K562 (cell line): Measurements from ENCODE around the gene NPAS3. TPM values are rescaled to one million over a fixed set of nuclear protein-coding genes. Genes with fewer than 3 reads are reported as not detected.

Experiments used
- ATAC-seq: fragments of 200-7000 bp; cut with Tn5 transposase; 3 replicates; pipeline ENCODE4 v1.9.1; 2020; ENCODE audit warnings: moderate library complexity
- BruUV-seq: library from RNA; stranded (reverse); fragments of 400-500 nt; replicated peaks from 2 replicates; lab custom pipeline; 2021; lab: Mats Ljungman, UMichigan
- CTCF ChIA-PET: fragments of 300-600 bp; formaldehyde crosslinking; extraction: SDS; loops from one replicate; lab custom pipeline; 2021; ENCODE audit warnings: low intra/inter-chr PET ratio; lab: Yijun Ruan, JAX
- POLR2A ChIA-PET: fragments of 300-600, 350-650 bp; sonication (Branson Sonifier 250); formaldehyde crosslinking; extraction: SDS; loops from one replicate; lab custom pipeline; 2021; ENCODE audit warnings: antibody characterized with exemption, inconsistent platforms; lab: Yijun Ruan, JAX
- DNase-seq, 4 experiments: peaks; one replicate each; pipeline versions ENCODE4 v3.0.0 to v3.0.0-alpha.2; 2011 to 2018; ENCODE audit warnings: low spot score in 3 of 4, mixed read lengths in 3 of 4; ENCODE audit errors: extremely low read depth in 1 of 4
- FAIRE-seq: peaks from 2 replicates; lab custom pipeline; 2011; peaks lifted over from hg19 to GRCh38; lab: Jason Lieb, UNC
- H2AFZ ChIP-seq: 2 replicates; pipeline ENCODE4 v1.6.0; 2011; ENCODE audit warnings: low read depth, low read length, control low read depth, inconsistent platforms
- H3K27ac ChIP-seq: fragments of 200-600 bp; 3 replicates; pipeline ENCODE4 v1.8.0; 2011; ENCODE audit warnings: low read depth, mild to moderate bottlenecking, control low read depth, inconsistent platforms, low read length, moderate library complexity, mixed read lengths; ENCODE audit errors: extremely low read depth
- H3K27me3 ChIP-seq, 2 experiments: fragments of 300-600 bp in 1 of 2; 2 replicates in 1 of 2; 3 replicates in 1 of 2; pipeline versions ENCODE4 v1.6.0 to v1.8.0; 2011; ENCODE audit warnings: inconsistent platforms in 2 of 2, low read length in 2 of 2, mild to moderate bottlenecking in 1 of 2, mixed read lengths in 1 of 2, moderate library complexity in 1 of 2; ENCODE audit not compliant: control insufficient read depth in 2 of 2, insufficient read depth in 2 of 2
- H3K36me3 ChIP-seq: fragments of 300-600 bp; 3 replicates; pipeline ENCODE4 v1.8.0; 2011; ENCODE audit warnings: mild to moderate bottlenecking, low read length, inconsistent platforms; ENCODE audit not compliant: control insufficient read depth, insufficient read depth
- H3K4me1 ChIP-seq, 2 experiments: fragments of 200-600 bp in 1 of 2; replicated peaks in 1 of 2; 2 replicates in 1 of 2; 3 replicates in 1 of 2; pipeline versions ENCODE4 v1.5.1 to v1.8.0; 2011; ENCODE audit warnings: inconsistent platforms in 2 of 2, low read length in 2 of 2, mild to moderate bottlenecking in 1 of 2, mixed read lengths in 1 of 2, moderate library complexity in 1 of 2; ENCODE audit not compliant: control insufficient read depth in 2 of 2, insufficient read depth in 2 of 2
- H3K4me2 ChIP-seq: 2 replicates; pipeline ENCODE4 v1.6.1; 2011; ENCODE audit warnings: low read length, control low read depth, inconsistent platforms, mixed read lengths; ENCODE audit not compliant: insufficient read depth
- H3K4me3 ChIP-seq: fragments of 200-600 bp; sonication (generic), shearing (Covaris generic); 2 replicates; pipeline ENCODE4 v1.5.1; 2016; ENCODE audit warnings: control low read depth, inconsistent platforms
- H3K79me2 ChIP-seq: fragments of 200-600 bp; 3 replicates; pipeline ENCODE4 v1.8.0; 2011; ENCODE audit warnings: low read length, inconsistent platforms; ENCODE audit not compliant: control insufficient read depth, insufficient read depth
- H3K9ac ChIP-seq, 2 experiments: 2 replicates each; pipeline versions ENCODE4 v1.6.0 to v1.6.1; 2011; ENCODE audit warnings: low read depth in 2 of 2, low read length in 2 of 2, control low read depth in 1 of 2, inconsistent platforms in 1 of 2, mild to moderate bottlenecking in 1 of 2, mixed read lengths in 1 of 2; ENCODE audit not compliant: insufficient read depth in 1 of 2
- H3K9me1 ChIP-seq: one replicate; pipeline ENCODE4 v1.6.0; 2011; ENCODE audit warnings: inconsistent platforms, mild to moderate bottlenecking, low read length, moderate library complexity; ENCODE audit not compliant: control insufficient read depth, insufficient read depth
- H3K9me3 ChIP-seq: replicated peaks from 2 replicates; pipeline ENCODE4 v1.5.1; 2011; ENCODE audit warnings: low read depth, low read length, inconsistent platforms; ENCODE audit not compliant: control insufficient read depth, insufficient read depth
- H4K20me1 ChIP-seq: replicated peaks from 2 replicates; pipeline ENCODE4 v1.6.1; 2011; ENCODE audit warnings: low read length, inconsistent platforms, mixed read lengths; ENCODE audit not compliant: control insufficient read depth, insufficient read depth
- CBX3 ChIP-seq, 2 experiments: IDR thresholded peaks; 1 replicate in 1 of 2; 2 replicates in 1 of 2; pipeline ENCODE4 v1.6.1; 2012; ENCODE audit warnings: inconsistent platforms in 2 of 2, low read length in 2 of 2, borderline replicate concordance in 1 of 2, control low read depth in 1 of 2
- FOS ChIP-seq: IDR thresholded peaks from 3 replicates; pipeline ENCODE4 v1.6.1; 2011; ENCODE audit not compliant: insufficient read length; ENCODE audit errors: extremely low read depth
- FOXJ3 ChIP-seq: sonication (generic); formaldehyde crosslinking; IDR thresholded peaks from 2 replicates; pipeline ENCODE4 v1.4.0; 2020; ENCODE audit warnings: mild to moderate bottlenecking, missing genetic modification reagents
- JUNB ChIP-seq: fragments of 450-650 bp; formaldehyde crosslinking; conservative IDR thresholded peaks from 2 replicates; pipeline ENCODE4 v1.4.0; 2020; ENCODE audit warnings: mild to moderate bottlenecking
- MAFK ChIP-seq: IDR thresholded peaks from 2 replicates; pipeline ENCODE4 v1.6.1; 2011; ENCODE audit warnings: low read length, improper control_type of control experiment
- MTF1 ChIP-seq: fragments of 250-450 bp; sonication (Bioruptor Pico); IDR thresholded peaks from 2 replicates; pipeline ENCODE4 v1.9.0; 2021; ENCODE audit warnings: moderate library complexity, mild to moderate bottlenecking, inconsistent platforms, borderline replicate concordance
- NR1H2 ChIP-seq: sonication (generic); formaldehyde crosslinking; IDR thresholded peaks from 2 replicates; pipeline ENCODE4 v1.4.0; 2020; ENCODE audit warnings: mild to moderate bottlenecking, missing genetic modification reagents
- SRSF9 ChIP-seq: fragments of 200-400 bp; formaldehyde crosslinking; IDR thresholded peaks from 2 replicates; pipeline ENCODE4 v1.6.1; 2017; ENCODE audit warnings: low read depth, low read length, borderline replicate concordance
- TAF15 ChIP-seq: fragments of 200-400 bp; formaldehyde crosslinking; IDR thresholded peaks from 2 replicates; pipeline ENCODE4 v1.6.1; 2017; ENCODE audit warnings: mild to moderate bottlenecking, low read depth, low read length, moderate library complexity
- ZKSCAN3 ChIP-seq: fragments of 250-450 bp; sonication (Bioruptor Pico); IDR thresholded peaks from 2 replicates; pipeline ENCODE4 v1.4.0; 2020
- ZNF77 ChIP-seq: fragments of 250-450 bp; sonication (Bioruptor Pico); IDR thresholded peaks from 2 replicates; pipeline ENCODE4 v1.5.0; 2020
- WGBS: fragments of 100-300 bp; shearing (Covaris generic); methylation state at CpG from one replicate; pipeline ENCODE4 v1.1.6; 2016; ENCODE audit warnings: low coverage, mixed read lengths; ENCODE audit not compliant: insufficient coverage; ENCODE audit errors: missing lambda C conversion rate; 5-methylcytosine and 5-hydroxymethylcytosine counted together
- in situ Hi-C: fragments of 300-500 bp; cut with MboI; formaldehyde crosslinking; loops from 4 replicates; pipeline ENCODE4 v1.15.0; 2018; ENCODE audit warnings: inconsistent platforms, mixed read lengths
- intact Hi-C: fragments of 100-400 bp; cut with micrococcal nuclease; formaldehyde crosslinking; loops from 2 replicates; pipeline ENCODE4 v1.14.2; 2022
- polyA plus RNA-seq, 8 experiments: library from polyadenylated mRNA; depleted of rRNA in 4 of 8; stranded (reverse) in 5 of 8; unstranded in 3 of 8; fragments of >200 nt; fragmentation: Nextera tagmentation in 2 of 8; fragmentation: Illumina TruSeq in 1 of 8; extraction: Ambion mirVana in 2 of 8; extraction: Trizol in 1 of 8; gene quantifications; 2 replicates each; pipeline versions ENCODE4 v1.2.1 to v1.2.3, GENCODE V29; 2011 to 2014; ENCODE audit warnings: inconsistent platforms in 1 of 8, missing spikeins in 1 of 8
- total RNA-seq, 7 experiments: library from RNA; depleted of rRNA in 6 of 7; stranded (reverse); fragments of >200 nt in 6 of 7; fragmentation: Illumina TruSeq in 2 of 7; extraction: Trizol in 2 of 7; gene quantifications; 2 replicates each; pipeline versions ENCODE4 v1.2.1 to v1.2.3, GENCODE V29; 2011 to 2021; ENCODE audit warnings: low replicate concordance in 1 of 7

Gene NPAS3
- total and polyA plus RNA-seq, 9 of the 15 experiments (the other 6 are each of a cell fraction or from before 2014, with no cell fraction given) = 0.04 TPM; not detected in 8

DNA sequence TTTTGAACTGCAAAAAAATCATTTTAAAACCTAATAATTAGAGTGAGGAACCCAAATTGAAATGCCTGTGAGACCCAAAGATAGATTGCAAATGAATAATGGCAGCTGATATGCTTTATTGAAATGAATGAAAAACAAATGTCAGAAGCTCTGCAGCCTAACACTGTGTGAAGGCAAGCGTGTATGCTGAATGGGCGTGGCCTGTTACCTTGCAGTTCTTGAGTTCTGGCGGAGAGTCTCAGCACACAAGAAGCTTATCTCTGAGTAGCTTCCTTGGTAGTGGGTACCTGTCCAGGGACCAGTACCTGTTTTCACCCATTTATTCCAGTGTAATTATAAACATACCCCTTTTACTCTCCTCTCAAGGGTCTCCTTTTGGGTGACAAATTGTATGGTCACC lies 341.2 kb downstream of the NPAS3 start:
- Histone ChIP-seq H3K27me3 (no peaks in the 10 kb centered on the region), H3K9me1 (no peaks in the 10 kb centered on the region), H3K79me2 (no peaks in the 10 kb centered on the region), H3K9ac (no peak overlapping the region), H3K4me1 (no peaks in the 10 kb centered on the region), H3K36me3 (no peaks in the 10 kb centered on the region), H2AFZ (no peak overlapping the region), H3K27ac (no peak overlapping the region), H4K20me1 (no peaks in the 10 kb centered on the region), H3K4me3 (no peak overlapping the region), H3K9me3 (no peaks in the 10 kb centered on the region), H3K4me2 (no peak overlapping the region)
- intact Hi-C loops (no loop called here), in situ Hi-C loops (no loop called here)
- DNase-seq = peak; percentile 6 to 21 (median 7)
- POLR2A ChIA-PET = interaction anchor here (0.6 to 1.3 kb wide), 2 partner anchors 14 to 712 kb away, joined by 3 read pairs; no protein-coding TSS in a partner anchor
- peak; percentile 26 for FAIRE-seq
- peak; percentile 73 for ATAC-seq
- BruUV-seq = no TSS peak
- TF ChIP-seq JUNB (CRISPR knock-in tag) (no peak), NR1H2 (CRISPR knock-in tag) (no peak), ZKSCAN3 (no peak), CBX3 (IDR thresholded peaks at IDR 0.05; ENCODE audit: borderline replicate concordance in 1 of 2, low read length in 2 of 2) (no peak), TAF15 (no peak), ZNF77 (CRISPR knock-in tag) (no peak), SRSF9 (no peak), FOXJ3 (no peak), MTF1 (no peak), FOS (no peak), MAFK (no peak)
- WGBS = 0% methylated on average over 2 of the region's 3 CpGs
- CTCF ChIA-PET = no interaction called here
